ENCODE measurements around the gene COL6A6. TPM values are rescaled to one million over a fixed set of nuclear protein-coding genes. Genes with fewer than 3 reads are reported as not detected.

Gene COL6A6
- total RNA-seq (2022) (not detected in 2 replicates), Bru-seq, nascent RNA (percentile 4 among the genes with signal in this experiment), BruChase-seq, experiment 1, labeled RNA remaining after a 6-hour chase (not detected), BruChase-seq, experiment 2, labeled RNA remaining after a 2-hour chase (percentile 4 among the genes with signal in this experiment)
- long read RNA-seq, partial matches to known transcripts = 0 of 2 reads
- long read RNA-seq, other reads (novel, unspliced or antisense) = 2 of 2 reads

- TF ChIP-seq CTCF (IDR thresholded peaks at IDR 0.05; ENCODE audit: unreplicated experiment) = no peak
- H3K27me3 Mint-ChIP-seq (ENCODE audit: unreplicated experiment) = peaks cover 70% of the 10 kb centered on the region
- H3K9me3 Mint-ChIP-seq (ENCODE audit: low read depth, unreplicated experiment) = no peaks in the 10 kb centered on the region
- no peak for DNase-seq
- no peaks in the 10 kb centered on the region for H3K4me1 Mint-ChIP-seq (ENCODE audit: low read depth, unreplicated experiment)
- no peaks in the 10 kb centered on the region for H3K36me3 Mint-ChIP-seq (ENCODE audit: insufficient read depth, unreplicated experiment)
- no TSS peak for BruUV-seq (replicated peaks)
- H3K4me3 Mint-ChIP-seq (ENCODE audit: low read depth, unreplicated experiment) = no peak within 1 kb of the TSS
- no peak within 1 kb of the TSS for H3K27ac Mint-ChIP-seq (ENCODE audit: unreplicated experiment)
- CTCF ChIA-PET = no interaction called here
- intact Hi-C loops (cut with micrococcal nuclease; ENCODE audit: unreplicated experiment) = no loop called here
Observed at GRCh38 chr3:130516645-130517512, at the start of gene COL6A6. COL6A6 (plus strand) TSS chr3:130517177; CDS start chr3:130560365, 43,188 bp downstream.

- no TSS peak for BruUV-seq (replicated peaks)
- Mint-ChIP-seq H3K27me3 (ENCODE audit: unreplicated experiment) (peaks cover 80% of the 10 kb centered on the region), H3K4me3 (ENCODE audit: low read depth, unreplicated experiment) (no peak overlapping the region), H3K36me3 (ENCODE audit: insufficient read depth, unreplicated experiment) (no peaks in the 10 kb centered on the region), H3K4me1 (ENCODE audit: low read depth, unreplicated experiment) (no peaks in the 10 kb centered on the region), H3K9me3 (ENCODE audit: low read depth, unreplicated experiment) (no peaks in the 10 kb centered on the region), H3K27ac (ENCODE audit: unreplicated experiment) (no peak overlapping the region)
- DNase-seq = no peak
- intact Hi-C loops (cut with micrococcal nuclease; ENCODE audit: unreplicated experiment) = no loop called here
- no peak for TF ChIP-seq CTCF (IDR thresholded peaks at IDR 0.05; ENCODE audit: unreplicated experiment)
- CTCF ChIA-PET = no interaction called here
Observed at GRCh38 chr3:130468311-130468710, 48.7 kb upstream of the COL6A6 start.

GRCh38 chr3:130470126-130470525, 46.9 kb upstream of the COL6A6 start:
- DNase-seq = no peak
- BruUV-seq (replicated peaks) = no TSS peak
- no peak for TF ChIP-seq CTCF (IDR thresholded peaks at IDR 0.05; ENCODE audit: unreplicated experiment)
- intact Hi-C loops (cut with micrococcal nuclease; ENCODE audit: unreplicated experiment) = no loop called here
- Mint-ChIP-seq H3K4me3 (ENCODE audit: low read depth, unreplicated experiment) (no peak overlapping the region), H3K36me3 (ENCODE audit: insufficient read depth, unreplicated experiment) (no peaks in the 10 kb centered on the region), H3K9me3 (ENCODE audit: low read depth, unreplicated experiment) (no peaks in the 10 kb centered on the region), H3K4me1 (ENCODE audit: low read depth, unreplicated experiment) (no peaks in the 10 kb centered on the region), H3K27me3 (ENCODE audit: unreplicated experiment) (peaks cover 76% of the 10 kb centered on the region), H3K27ac (ENCODE audit: unreplicated experiment) (no peak overlapping the region)
- CTCF ChIA-PET = no interaction called here

GRCh38 chr3:130473416-130473815, 43.6 kb upstream of the COL6A6 start:
- Mint-ChIP-seq H3K4me3 (ENCODE audit: low read depth, unreplicated experiment) (no peak overlapping the region), H3K9me3 (ENCODE audit: low read depth, unreplicated experiment) (no peaks in the 10 kb centered on the region), H3K4me1 (ENCODE audit: low read depth, unreplicated experiment) (no peaks in the 10 kb centered on the region), H3K27me3 (ENCODE audit: unreplicated experiment) (peaks cover 55% of the 10 kb centered on the region), H3K27ac (ENCODE audit: unreplicated experiment) (no peak overlapping the region), H3K36me3 (ENCODE audit: insufficient read depth, unreplicated experiment) (no peaks in the 10 kb centered on the region)
- DNase-seq = no peak
- CTCF ChIA-PET = no interaction called here
- no TSS peak for BruUV-seq (replicated peaks)
- intact Hi-C loops (cut with micrococcal nuclease; ENCODE audit: unreplicated experiment) = no loop called here
- no peak for TF ChIP-seq CTCF (IDR thresholded peaks at IDR 0.05; ENCODE audit: unreplicated experiment)
